ENCODE results near the gene MACROD2.
"Not testable (repeated sequence)": the region's sequence is repeated elsewhere in the genome, so short reads cannot be mapped to it uniquely, and the experiment has no call there.

Gene MACROD2

DNA sequence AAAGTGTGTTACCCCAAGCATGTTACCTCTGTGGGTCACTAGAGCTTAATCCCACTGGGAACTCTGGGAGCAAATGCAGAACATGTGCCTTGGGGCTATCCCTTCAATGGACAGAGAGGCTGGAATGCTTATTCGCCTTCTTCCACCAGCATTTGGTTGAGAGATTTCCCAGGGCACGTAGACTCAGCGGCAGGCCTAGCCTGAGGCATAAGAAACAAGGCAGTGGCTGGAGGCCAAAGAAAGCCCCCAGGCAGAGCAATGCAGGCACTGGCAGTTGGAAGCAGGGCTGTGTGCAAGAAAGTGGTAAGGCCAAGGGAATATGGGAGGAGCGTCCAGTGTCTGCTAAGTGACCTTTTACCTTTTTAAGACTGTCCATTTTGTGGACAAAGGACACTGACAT, 456.1 kb downstream of the MACROD2 start:
- H3K9ac ChIP-seq (ENCODE audit: low read length in 2 of 2): no peak overlapping the region
- H3K9me3 ChIP-seq (ENCODE audit: control insufficient read depth in 2 of 2, low read length in 2 of 2): no peaks in the 10 kb centered on the region
- H3K4me1 ChIP-seq (ENCODE audit: control insufficient read depth, insufficient read depth, low read length): no peaks in the 10 kb centered on the region
- no peak overlapping the region for H3K4me3 ChIP-seq (ENCODE audit: low read length in 2 of 2)
- H3K36me3 ChIP-seq (ENCODE audit: control insufficient read depth in 2 of 2, insufficient read depth in 2 of 2, low read length in 2 of 2): no peaks in the 10 kb centered on the region
- no peaks in the 10 kb centered on the region for H3K27me3 ChIP-seq (ENCODE audit: control insufficient read depth in 1 of 2, insufficient read depth in 2 of 2, low read length in 2 of 2)
- H3K27ac ChIP-seq (ENCODE audit: low read length): no peak overlapping the region

DNA sequence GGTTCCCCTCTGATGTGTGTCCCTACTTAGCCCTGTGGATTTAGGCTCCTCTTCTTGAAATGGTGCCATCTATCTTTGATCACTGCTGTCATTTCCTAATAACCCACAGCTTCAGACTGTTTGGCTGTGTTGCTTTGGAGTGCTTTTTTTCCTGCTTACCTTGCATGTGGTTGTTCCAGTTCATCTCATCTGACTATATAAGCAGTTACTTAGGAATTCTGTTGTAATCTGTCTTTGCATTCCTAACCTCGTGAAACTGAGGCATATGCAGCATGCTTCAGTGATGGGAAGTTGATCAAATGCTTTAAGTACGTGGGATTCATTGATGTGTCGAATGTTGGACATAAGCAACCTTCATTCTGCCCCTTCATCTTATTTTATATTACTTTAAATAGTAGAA, 457.9 kb downstream of the MACROD2 start:
- no peaks in the 10 kb centered on the region for H3K4me1 ChIP-seq (ENCODE audit: control insufficient read depth, insufficient read depth, low read length)

DNA sequence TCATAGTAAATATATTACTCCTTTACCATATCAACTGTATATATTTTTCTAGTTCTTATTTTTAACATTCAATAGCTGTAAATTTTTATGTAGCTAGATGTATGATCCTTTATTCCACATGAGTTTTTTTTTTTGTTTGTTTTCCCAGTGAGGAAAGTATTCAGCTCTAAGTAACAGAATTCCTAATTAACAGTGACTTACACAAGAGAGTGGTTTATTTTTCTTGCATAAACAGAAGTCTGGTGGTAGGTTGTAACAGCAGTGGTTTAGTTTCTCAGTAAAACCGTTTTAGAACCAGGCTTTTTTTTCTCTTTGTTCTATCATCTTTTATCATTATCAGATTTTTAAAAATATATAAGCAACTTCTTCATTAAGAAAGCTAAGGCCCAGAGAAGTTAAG, 459.0 kb downstream of the MACROD2 start:
- Histone ChIP-seq H3K27me3 (ENCODE audit: control insufficient read depth in 1 of 2, insufficient read depth in 2 of 2, low read length in 2 of 2) (no peaks in the 10 kb centered on the region), H3K9me3 (ENCODE audit: control insufficient read depth in 2 of 2, low read length in 2 of 2) (no peaks in the 10 kb centered on the region), H3K27ac (ENCODE audit: low read length) (no peak overlapping the region)

More for the DNA sequence above, 457.9 kb downstream of the MACROD2 start:
- H3K4me3 ChIP-seq (ENCODE audit: low read length in 2 of 2): no peak overlapping the region
- H3K9me3 ChIP-seq (ENCODE audit: control insufficient read depth in 2 of 2, low read length in 2 of 2): no peaks in the 10 kb centered on the region
- H3K36me3 ChIP-seq (ENCODE audit: control insufficient read depth in 2 of 2, insufficient read depth in 2 of 2, low read length in 2 of 2): no peaks in the 10 kb centered on the region
- H3K27ac ChIP-seq (ENCODE audit: low read length): no peak overlapping the region
- no peak overlapping the region for H3K9ac ChIP-seq (ENCODE audit: low read length in 2 of 2)
- H3K27me3 ChIP-seq (ENCODE audit: control insufficient read depth in 1 of 2, insufficient read depth in 2 of 2, low read length in 2 of 2): no peaks in the 10 kb centered on the region

DNA sequence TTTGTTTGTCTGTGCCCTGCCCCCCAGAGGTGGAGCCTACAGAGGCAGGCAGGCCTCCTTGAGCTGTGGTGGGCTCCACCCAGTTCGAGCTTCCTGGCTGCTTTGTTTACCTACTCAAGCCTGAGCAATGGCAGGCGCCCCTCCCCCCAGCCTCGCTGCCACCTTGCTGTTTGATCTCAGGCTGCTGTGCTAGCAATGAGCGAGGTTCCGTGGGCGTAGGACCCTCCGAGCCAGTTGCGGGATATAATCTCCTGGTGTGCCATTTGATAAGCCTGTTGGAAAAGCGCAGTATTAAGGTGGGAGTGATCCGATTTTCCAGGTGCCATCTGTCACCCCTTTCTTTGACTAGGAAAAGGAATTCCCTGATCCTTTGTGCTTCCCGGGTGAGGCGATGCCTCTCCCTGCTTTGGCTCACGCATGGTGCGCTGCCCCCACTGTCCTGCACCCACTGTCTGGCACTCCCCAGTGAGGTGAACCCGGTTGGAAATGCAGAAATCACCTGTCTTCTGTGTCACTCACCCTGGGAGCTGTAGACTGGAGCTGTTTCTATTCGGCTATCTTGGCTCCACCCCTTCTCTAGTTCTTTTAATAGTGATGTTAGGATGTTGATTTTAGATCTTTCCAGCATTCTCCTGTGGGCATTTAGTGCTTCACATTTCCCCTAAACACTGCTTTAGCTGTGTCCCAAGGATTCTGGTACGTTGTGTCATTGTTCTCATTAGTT, 471.9 kb downstream of the MACROD2 start:
- not testable (repeated sequence) for H3K36me3 ChIP-seq (ENCODE audit: control insufficient read depth in 2 of 2, insufficient read depth in 2 of 2, low read length in 2 of 2); H3K4me1 ChIP-seq (ENCODE audit: control insufficient read depth, insufficient read depth, low read length); H3K27me3 ChIP-seq (ENCODE audit: control insufficient read depth in 1 of 2, insufficient read depth in 2 of 2, low read length in 2 of 2); H3K4me3 ChIP-seq (ENCODE audit: low read length in 2 of 2); H3K27ac ChIP-seq (ENCODE audit: low read length); H3K9me3 ChIP-seq (ENCODE audit: control insufficient read depth in 2 of 2, low read length in 2 of 2); H3K9ac ChIP-seq (ENCODE audit: low read length in 2 of 2)

More for the DNA sequence above, 459.0 kb downstream of the MACROD2 start:
- no peak overlapping the region for H3K4me3 ChIP-seq (ENCODE audit: low read length in 2 of 2)
- H3K4me1 ChIP-seq (ENCODE audit: control insufficient read depth, insufficient read depth, low read length): no peaks in the 10 kb centered on the region
- H3K36me3 ChIP-seq (ENCODE audit: control insufficient read depth in 2 of 2, insufficient read depth in 2 of 2, low read length in 2 of 2): no peaks in the 10 kb centered on the region
- H3K9ac ChIP-seq (ENCODE audit: low read length in 2 of 2): no peak overlapping the region

DNA sequence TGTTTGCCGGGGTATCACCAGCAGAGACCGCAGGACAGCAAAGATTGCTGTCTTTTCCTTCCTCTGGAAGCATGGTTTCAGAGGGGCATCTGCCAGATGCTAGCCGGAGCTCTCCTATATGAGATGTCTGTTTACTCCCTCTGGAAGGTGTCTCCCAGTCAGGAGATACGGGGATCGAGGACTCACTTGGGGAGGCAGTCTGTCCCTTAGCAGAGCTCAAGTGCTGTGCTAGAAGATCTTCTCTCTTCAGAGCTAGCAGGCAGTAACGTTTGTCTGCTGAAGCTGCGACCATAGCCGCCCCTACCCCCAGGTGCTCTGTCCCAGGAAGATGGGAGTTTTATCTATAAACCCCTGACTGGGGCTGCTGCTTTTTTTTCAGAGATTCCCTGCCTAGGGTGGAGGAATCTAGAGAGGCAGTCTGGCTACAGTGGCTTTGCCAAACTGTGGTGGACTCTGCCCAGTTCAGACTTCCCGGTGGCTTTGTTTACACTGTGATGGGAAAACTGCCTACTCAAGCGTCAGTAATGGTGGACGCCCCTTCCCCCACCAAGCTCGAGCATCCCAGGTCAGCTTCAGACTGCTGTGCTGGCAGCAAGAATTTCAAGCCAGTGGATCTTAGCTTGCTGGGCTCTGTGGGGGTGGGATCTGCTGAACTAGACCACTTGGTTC, 475.0 kb downstream of the MACROD2 start:
- H3K9me3 ChIP-seq (ENCODE audit: control insufficient read depth in 2 of 2, low read length in 2 of 2): peaks cover 0 to 2% of the 10 kb centered on the region in 2 donors
- H3K4me3 ChIP-seq (ENCODE audit: low read length in 2 of 2): no peak overlapping the region
- H3K9ac ChIP-seq (ENCODE audit: low read length in 2 of 2): no peak overlapping the region
- no peaks in the 10 kb centered on the region for H3K27me3 ChIP-seq (ENCODE audit: control insufficient read depth in 1 of 2, insufficient read depth in 2 of 2, low read length in 2 of 2)
- no peaks in the 10 kb centered on the region for H3K36me3 ChIP-seq (ENCODE audit: control insufficient read depth in 2 of 2, insufficient read depth in 2 of 2, low read length in 2 of 2)
- no peak overlapping the region for H3K27ac ChIP-seq (ENCODE audit: low read length)
- H3K4me1 ChIP-seq (ENCODE audit: control insufficient read depth, insufficient read depth, low read length): no peaks in the 10 kb centered on the region

DNA sequence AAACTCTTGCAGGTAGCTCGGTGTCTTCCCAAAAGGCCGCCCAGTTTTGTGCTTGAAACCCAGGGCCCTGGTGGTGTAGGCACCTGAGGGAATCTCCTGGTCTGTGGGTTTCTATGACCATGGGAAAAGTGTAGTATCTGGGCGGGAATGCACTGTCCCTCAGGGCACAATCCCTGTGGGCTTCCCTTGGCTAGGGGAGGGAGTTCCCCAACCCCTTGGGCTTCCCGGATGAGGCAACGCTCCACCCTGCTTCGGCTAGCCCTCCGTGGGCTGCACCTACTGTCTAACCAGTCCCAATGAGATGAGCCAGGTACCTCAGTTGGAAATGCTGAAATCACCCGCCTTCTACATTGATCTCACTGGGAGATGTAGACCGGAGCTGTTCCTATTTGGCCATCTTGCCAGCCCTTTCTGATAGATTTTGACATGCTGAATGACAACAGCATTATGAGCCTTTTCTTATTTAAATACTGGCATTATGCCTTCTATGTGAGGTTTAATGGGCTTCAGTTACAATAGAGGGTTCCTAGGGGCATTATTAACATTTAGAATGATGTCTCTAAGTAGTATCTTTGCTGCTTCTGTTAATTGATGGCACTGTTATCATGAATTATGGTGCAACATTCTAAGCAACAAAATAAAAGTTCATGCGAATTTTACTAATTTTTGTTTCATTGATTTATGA, 475.8 kb downstream of the MACROD2 start:
- Histone ChIP-seq H3K36me3 (ENCODE audit: control insufficient read depth in 2 of 2, insufficient read depth in 2 of 2, low read length in 2 of 2) (no peaks in the 10 kb centered on the region), H3K4me3 (ENCODE audit: low read length in 2 of 2) (no peak overlapping the region), H3K9me3 (ENCODE audit: control insufficient read depth in 2 of 2, low read length in 2 of 2) (peaks cover 0 to 2% of the 10 kb centered on the region in 2 donors), H3K9ac (ENCODE audit: low read length in 2 of 2) (no peak overlapping the region), H3K4me1 (ENCODE audit: control insufficient read depth, insufficient read depth, low read length) (no peaks in the 10 kb centered on the region), H3K27me3 (ENCODE audit: control insufficient read depth in 1 of 2, insufficient read depth in 2 of 2, low read length in 2 of 2) (no peaks in the 10 kb centered on the region), H3K27ac (ENCODE audit: low read length) (no peak overlapping the region)

DNA sequence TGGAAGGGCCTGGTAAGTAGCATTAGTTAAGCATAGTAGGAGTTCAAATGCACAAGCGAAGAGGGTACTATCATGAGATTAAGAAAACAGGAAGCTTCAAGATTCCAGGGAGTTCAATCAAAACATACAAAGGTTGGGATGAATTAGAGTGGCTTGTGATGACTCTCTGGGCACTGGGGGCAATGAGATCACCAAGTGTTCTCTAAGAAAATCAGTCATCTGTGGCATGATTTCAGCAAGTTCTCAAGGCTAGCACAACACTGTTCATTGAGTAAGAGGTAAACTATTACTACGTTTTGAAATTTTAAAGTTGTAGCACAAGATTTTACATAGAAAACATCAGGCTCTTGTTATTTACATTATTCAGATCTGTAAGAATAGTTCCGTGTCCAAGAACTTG, 481.8 kb downstream of the MACROD2 start:
- Histone ChIP-seq H3K36me3 (ENCODE audit: control insufficient read depth in 2 of 2, insufficient read depth in 2 of 2, low read length in 2 of 2) (no peaks in the 10 kb centered on the region), H3K27me3 (ENCODE audit: control insufficient read depth in 1 of 2, insufficient read depth in 2 of 2, low read length in 2 of 2) (no peaks in the 10 kb centered on the region), H3K27ac (ENCODE audit: low read length) (no peak overlapping the region), H3K4me3 (ENCODE audit: low read length in 2 of 2) (no peak overlapping the region), H3K9ac (ENCODE audit: low read length in 2 of 2) (no peak overlapping the region), H3K9me3 (ENCODE audit: control insufficient read depth in 2 of 2, low read length in 2 of 2) (peaks cover 0 to 2% of the 10 kb centered on the region in 2 donors), H3K4me1 (ENCODE audit: control insufficient read depth, insufficient read depth, low read length) (no peaks in the 10 kb centered on the region)

DNA sequence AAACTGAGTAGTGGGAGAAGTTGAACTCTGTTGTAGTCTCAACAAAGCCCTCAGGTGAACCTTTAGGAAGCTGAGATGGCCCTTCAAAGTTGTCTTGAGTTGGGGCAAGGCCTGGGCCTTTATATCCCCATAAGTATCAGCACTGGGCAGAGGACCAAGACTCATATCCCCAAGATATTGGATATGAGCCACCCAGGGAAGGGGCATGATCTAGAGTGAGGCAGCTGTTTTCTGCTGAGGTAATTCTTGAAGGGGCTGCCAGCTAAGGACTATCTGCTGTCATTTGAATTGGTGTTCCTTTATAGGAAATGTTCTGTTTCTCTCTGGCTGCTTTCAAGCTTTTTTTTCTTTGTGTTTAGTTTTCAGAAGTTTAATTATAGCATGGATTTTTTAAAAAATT, 482.8 kb downstream of the MACROD2 start:
- H3K9me3 ChIP-seq (ENCODE audit: control insufficient read depth in 2 of 2, low read length in 2 of 2): peaks cover 0 to under 1% of the 10 kb centered on the region in 2 donors
- no peaks in the 10 kb centered on the region for H3K36me3 ChIP-seq (ENCODE audit: control insufficient read depth in 2 of 2, insufficient read depth in 2 of 2, low read length in 2 of 2)
- no peaks in the 10 kb centered on the region for H3K4me1 ChIP-seq (ENCODE audit: control insufficient read depth, insufficient read depth, low read length)
- H3K27ac ChIP-seq (ENCODE audit: low read length): no peak overlapping the region
- no peak overlapping the region for H3K4me3 ChIP-seq (ENCODE audit: low read length in 2 of 2)
- H3K9ac ChIP-seq (ENCODE audit: low read length in 2 of 2): no peak overlapping the region
- no peaks in the 10 kb centered on the region for H3K27me3 ChIP-seq (ENCODE audit: control insufficient read depth in 1 of 2, insufficient read depth in 2 of 2, low read length in 2 of 2)

DNA sequence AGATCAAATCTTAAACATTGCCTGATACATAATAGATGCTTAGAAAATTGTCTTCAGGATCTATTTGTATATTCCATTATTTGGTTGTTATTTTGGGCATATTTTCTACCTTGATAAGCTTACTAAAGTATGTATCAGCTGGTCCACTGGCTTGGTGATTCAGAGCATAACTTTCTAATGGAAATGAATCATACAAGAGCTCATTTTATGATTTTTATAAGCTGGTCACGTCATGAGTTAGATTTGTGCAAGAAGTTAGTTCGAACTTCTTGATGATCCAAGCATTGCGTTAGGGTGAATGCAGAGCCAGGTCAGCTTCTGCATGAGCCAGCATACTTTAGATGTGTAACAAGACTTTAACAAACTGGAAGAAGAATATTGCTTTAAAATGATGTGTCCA, 486.5 kb downstream of the MACROD2 start:
- no peaks in the 10 kb centered on the region for H3K4me1 ChIP-seq (ENCODE audit: control insufficient read depth, insufficient read depth, low read length)
- no peaks in the 10 kb centered on the region for H3K9me3 ChIP-seq (ENCODE audit: control insufficient read depth in 2 of 2, low read length in 2 of 2)
- no peak overlapping the region for H3K9ac ChIP-seq (ENCODE audit: low read length in 2 of 2)
- H3K36me3 ChIP-seq (ENCODE audit: control insufficient read depth in 2 of 2, insufficient read depth in 2 of 2, low read length in 2 of 2): no peaks in the 10 kb centered on the region
- H3K27ac ChIP-seq (ENCODE audit: low read length): no peak overlapping the region
- no peaks in the 10 kb centered on the region for H3K27me3 ChIP-seq (ENCODE audit: control insufficient read depth in 1 of 2, insufficient read depth in 2 of 2, low read length in 2 of 2)
- no peak overlapping the region for H3K4me3 ChIP-seq (ENCODE audit: low read length in 2 of 2)

DNA sequence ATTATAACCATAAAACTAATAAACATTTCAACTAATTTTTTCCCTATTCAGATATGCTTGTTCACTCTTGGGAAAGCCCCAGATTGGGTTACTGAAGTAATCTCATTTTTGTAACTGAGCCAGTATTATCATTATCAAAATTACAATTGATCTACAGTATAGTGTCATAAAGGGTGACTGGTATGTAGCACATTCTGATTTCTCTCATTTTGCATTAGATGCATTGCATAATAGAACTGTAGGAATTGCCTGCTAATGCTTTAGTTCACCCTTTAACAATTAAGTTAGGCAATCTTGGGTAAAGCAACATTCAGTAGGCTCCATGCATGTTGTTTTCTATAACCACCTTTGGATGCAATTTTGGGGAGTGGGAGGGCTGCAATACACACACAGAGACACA, 492.9 kb downstream of the MACROD2 start:
- no peak overlapping the region for H3K27ac ChIP-seq (ENCODE audit: low read length)
- H3K9ac ChIP-seq (ENCODE audit: low read length in 2 of 2): no peak overlapping the region
- no peaks in the 10 kb centered on the region for H3K27me3 ChIP-seq (ENCODE audit: control insufficient read depth in 1 of 2, insufficient read depth in 2 of 2, low read length in 2 of 2)
- no peaks in the 10 kb centered on the region for H3K4me1 ChIP-seq (ENCODE audit: control insufficient read depth, insufficient read depth, low read length)
- no peak overlapping the region for H3K4me3 ChIP-seq (ENCODE audit: low read length in 2 of 2)
- no peaks in the 10 kb centered on the region for H3K36me3 ChIP-seq (ENCODE audit: control insufficient read depth in 2 of 2, insufficient read depth in 2 of 2, low read length in 2 of 2)
- no peaks in the 10 kb centered on the region for H3K9me3 ChIP-seq (ENCODE audit: control insufficient read depth in 2 of 2, low read length in 2 of 2)
